HCT116 (cell line): Measurements from ENCODE around the gene NLGN2. TPM values are rescaled to one million over a fixed set of nuclear protein-coding genes. Genes with fewer than 3 reads are reported as not detected.

ENCODE experiments used
- ATAC-seq: fragments of 200-7000 bp; cut with Tn5 transposase; 2 replicates; pipeline ENCODE4 v1.9.1; 2020; ENCODE audit warnings: mild to moderate bottlenecking, moderate library complexity
- BruUV-seq: library from RNA; stranded (reverse); fragments of 400-500 nt; replicated peaks from 2 replicates; lab custom pipeline; 2021; lab: Mats Ljungman, UMichigan
- CTCF ChIA-PET: fragments of 300-600 bp; sonication (Branson Sonifier 250); formaldehyde crosslinking; loops from one replicate; lab custom pipeline; 2021; ENCODE audit warnings: antibody characterized with exemption; lab: Charles Lee
- POLR2A ChIA-PET: fragments of 300-600, 350-600 bp; sonication (Branson Sonifier 250); formaldehyde crosslinking; loops from one replicate; lab custom pipeline; 2021; ENCODE audit warnings: antibody characterized with exemption; lab: Charles Lee
- RAD21 ChIA-PET, 2 experiments: fragments of 300-600 bp; sonication (Branson Sonifier 250); formaldehyde crosslinking; loops; one replicate each; lab custom pipeline; 2023; ENCODE audit warnings: low total read pairs in 2 of 2; ENCODE audit not compliant: uncharacterized antibody in 2 of 2, unreplicated experiment in 2 of 2, low non-redundant PET in 1 of 2; lab: Charles Lee
- DNase-seq: peaks from one replicate; pipeline ENCODE4 v3.0.0-alpha.2; 2010; ENCODE audit warnings: low read depth, low spot score
- H2AFZ ChIP-seq: fragments of 200-600 bp; shearing (Covaris generic), sonication (generic); 2 replicates; pipeline ENCODE4 v1.6.1; 2017; ENCODE audit warnings: low read depth, mixed run types, mixed read lengths, antibody characterized with exemption, low read length; ENCODE audit not compliant: poor library complexity, severe bottlenecking
- H3K27ac ChIP-seq: 2 replicates; pipeline ENCODE4 v1.5.1; 2012; ENCODE audit warnings: low read depth, low read length
- H3K27me3 ChIP-seq: fragments of 200-600 bp; sonication (generic); 2 replicates; pipeline ENCODE4 v1.6.1; 2016; ENCODE audit warnings: mixed run types, low read length, mixed read lengths; ENCODE audit not compliant: insufficient read depth
- H3K36me3 ChIP-seq, 2 experiments: fragments of 200-500 bp in 1 of 2; fragments of 200-600 bp in 1 of 2; sonication (Bioruptor generic) in 1 of 2; sonication (generic) in 1 of 2; 2 replicates each; pipeline versions ENCODE4 v1.5.1 to v1.6.1; 2014 to 2016; ENCODE audit warnings: low read length in 2 of 2, inconsistent platforms in 1 of 2, mixed read lengths in 1 of 2, mixed run types in 1 of 2; ENCODE audit not compliant: insufficient read depth in 2 of 2, control insufficient read depth in 1 of 2
- H3K4me1 ChIP-seq, 2 experiments: fragments of 200-600 bp in 1 of 2; sonication (generic) in 1 of 2; 2 replicates each; pipeline versions ENCODE4 v1.5.1 to v1.6.1; 2012 to 2017; ENCODE audit warnings: low read length in 2 of 2, inconsistent platforms in 1 of 2, mild to moderate bottlenecking in 1 of 2, mixed read lengths in 1 of 2, mixed run types in 1 of 2, moderate library complexity in 1 of 2; ENCODE audit not compliant: insufficient read depth in 2 of 2, control insufficient read depth in 1 of 2
- H3K4me2 ChIP-seq: fragments of 200-600 bp; sonication (generic); 2 replicates; pipeline ENCODE4 v1.6.1; 2017; ENCODE audit warnings: mixed run types, low read length, mixed read lengths
- H3K4me3 ChIP-seq, 2 experiments: fragments of 200-600 bp in 1 of 2; sonication (generic) in 1 of 2; replicated peaks in 1 of 2; 2 replicates each; pipeline ENCODE4 v1.5.1; 2011 to 2016; ENCODE audit warnings: low read length in 2 of 2, control low read depth in 1 of 2, low read depth in 1 of 2, mild to moderate bottlenecking in 1 of 2, mixed read lengths in 1 of 2, mixed run types in 1 of 2
- H3K79me2 ChIP-seq: fragments of 200-600 bp; sonication (generic); 2 replicates; pipeline ENCODE4 v1.6.1; 2017; ENCODE audit warnings: mild to moderate bottlenecking, mixed run types, low read length, moderate library complexity, mixed read lengths; ENCODE audit not compliant: insufficient read depth
- H3K9ac ChIP-seq: fragments of 200-600 bp; sonication (generic); 2 replicates; pipeline ENCODE4 v1.6.1; 2016; ENCODE audit warnings: low read length, mixed read lengths
- H3K9me2 ChIP-seq: fragments of 200-600 bp; sonication (generic), shearing (Covaris generic); 2 replicates; pipeline ENCODE4 v1.6.1; 2017; ENCODE audit warnings: mixed run types, mild to moderate bottlenecking, moderate library complexity; ENCODE audit not compliant: insufficient read depth
- H3K9me3 ChIP-seq, 2 experiments: fragments of 200-500 bp in 1 of 2; fragments of 200-600 bp in 1 of 2; sonication (Bioruptor generic) in 1 of 2; sonication (generic) in 1 of 2; 2 replicates each; pipeline ENCODE4 v1.6.1; 2014 to 2017; ENCODE audit warnings: low read length in 2 of 2, mixed read lengths in 2 of 2, inconsistent platforms in 1 of 2, low read depth in 1 of 2, mild to moderate bottlenecking in 1 of 2, mixed run types in 1 of 2, moderate library complexity in 1 of 2; ENCODE audit not compliant: control insufficient read depth in 1 of 2, insufficient read depth in 1 of 2
- H4K20me1 ChIP-seq: fragments of 200-600 bp; sonication (generic), shearing (Covaris generic); 2 replicates; pipeline ENCODE4 v1.6.1; 2017; ENCODE audit warnings: mixed run types, mild to moderate bottlenecking, moderate library complexity; ENCODE audit not compliant: insufficient read depth
- CBX3 ChIP-seq: IDR thresholded peaks from 2 replicates; pipeline ENCODE4 v1.6.1; 2012; ENCODE audit warnings: low read depth
- CEBPB ChIP-seq: IDR thresholded peaks from 2 replicates; pipeline ENCODE4 v1.6.1; 2012; ENCODE audit warnings: low read depth
- EGR1 ChIP-seq: IDR thresholded peaks from 2 replicates; pipeline ENCODE4 v1.6.1; 2012; ENCODE audit warnings: low read depth
- EZH2 ChIP-seq: fragments of 200-600 bp; sonication (generic); IDR thresholded peaks from 2 replicates; pipeline ENCODE4 v1.6.1; 2017; ENCODE audit warnings: antibody characterized with exemption, mixed run types
- EZH2phosphoT487 ChIP-seq: fragments of 200-600 bp; IDR thresholded peaks from 2 replicates; pipeline ENCODE4 v1.6.1; 2018; ENCODE audit warnings: antibody characterized with exemption, borderline replicate concordance
- FOSL1 ChIP-seq: IDR thresholded peaks from 2 replicates; pipeline ENCODE4 v1.6.1; 2012; ENCODE audit warnings: low read depth
- POLR2A ChIP-seq: IDR thresholded peaks from 2 replicates; pipeline ENCODE4 v1.7.0; 2011; ENCODE audit warnings: borderline replicate concordance; ENCODE audit not compliant: insufficient read depth, insufficient read length; ENCODE audit errors: extremely low read depth
- POLR2AphosphoS5 ChIP-seq: IDR thresholded peaks from 2 replicates; pipeline ENCODE4 v1.6.1; 2011; ENCODE audit warnings: mild to moderate bottlenecking, low read depth, low read length, moderate library complexity
- RAD21 ChIP-seq: IDR thresholded peaks from 2 replicates; pipeline ENCODE4 v1.6.1; 2012; ENCODE audit warnings: low read depth, mild to moderate bottlenecking
- SIN3A ChIP-seq: IDR thresholded peaks from 2 replicates; pipeline ENCODE4 v1.6.1; 2012; ENCODE audit warnings: low read depth
- SP1 ChIP-seq: IDR thresholded peaks from 2 replicates; pipeline ENCODE4 v1.6.1; 2012; ENCODE audit warnings: low read depth
- SRF ChIP-seq: IDR thresholded peaks from 2 replicates; pipeline ENCODE4 v1.6.1; 2012; ENCODE audit warnings: low read depth
- TCF7L2 ChIP-seq: IDR thresholded peaks from 2 replicates; pipeline ENCODE4 v1.7.0; 2011; ENCODE audit warnings: borderline replicate concordance, inconsistent platforms; ENCODE audit not compliant: insufficient read depth, insufficient read length; ENCODE audit errors: extremely low read depth
- ZFX ChIP-seq: fragments of 450-650 bp; IDR thresholded peaks from 2 replicates; pipeline ENCODE4 v1.6.1; 2017
- ZNF274 ChIP-seq: fragments of 200-500 bp; sonication (Bioruptor generic); IDR thresholded peaks from 2 replicates; pipeline ENCODE4 v1.6.1; 2014; ENCODE audit warnings: mild to moderate bottlenecking, low read depth, low read length, inconsistent platforms
- intact Hi-C: fragments of 100-400 bp; cut with micrococcal nuclease; formaldehyde crosslinking; loops from 2 replicates; pipeline ENCODE4 v1.10.0; 2022
- total RNA-seq: library from RNA; stranded (reverse); gene quantifications from one replicate; pipeline ENCODE4 v1.2.1, GENCODE V29; 2021; ENCODE audit not compliant: unreplicated experiment
- TF ChIP-seq, protein P1 (sequence below): IDR thresholded peaks from 2 replicates; pipeline ENCODE4 v1.6.1; 2012
- TF ChIP-seq, protein P2 (sequence below): IDR thresholded peaks from 2 replicates; pipeline ENCODE4 v1.6.1; 2012; ENCODE audit warnings: low read depth
- TF ChIP-seq, protein P3 (sequence below): IDR thresholded peaks from 2 replicates; pipeline ENCODE4 v1.6.1; 2011; ENCODE audit warnings: mild to moderate bottlenecking, low read length, moderate library complexity; ENCODE audit not compliant: insufficient replicate concordance; ENCODE audit errors: extremely low read depth
- TF ChIP-seq, protein P4 (sequence below): IDR thresholded peaks from 2 replicates; pipeline ENCODE4 v1.6.1; 2012

Gene NLGN2
- total RNA-seq, 1 experiment from 2014 or later = 60.5 TPM

DNA sequence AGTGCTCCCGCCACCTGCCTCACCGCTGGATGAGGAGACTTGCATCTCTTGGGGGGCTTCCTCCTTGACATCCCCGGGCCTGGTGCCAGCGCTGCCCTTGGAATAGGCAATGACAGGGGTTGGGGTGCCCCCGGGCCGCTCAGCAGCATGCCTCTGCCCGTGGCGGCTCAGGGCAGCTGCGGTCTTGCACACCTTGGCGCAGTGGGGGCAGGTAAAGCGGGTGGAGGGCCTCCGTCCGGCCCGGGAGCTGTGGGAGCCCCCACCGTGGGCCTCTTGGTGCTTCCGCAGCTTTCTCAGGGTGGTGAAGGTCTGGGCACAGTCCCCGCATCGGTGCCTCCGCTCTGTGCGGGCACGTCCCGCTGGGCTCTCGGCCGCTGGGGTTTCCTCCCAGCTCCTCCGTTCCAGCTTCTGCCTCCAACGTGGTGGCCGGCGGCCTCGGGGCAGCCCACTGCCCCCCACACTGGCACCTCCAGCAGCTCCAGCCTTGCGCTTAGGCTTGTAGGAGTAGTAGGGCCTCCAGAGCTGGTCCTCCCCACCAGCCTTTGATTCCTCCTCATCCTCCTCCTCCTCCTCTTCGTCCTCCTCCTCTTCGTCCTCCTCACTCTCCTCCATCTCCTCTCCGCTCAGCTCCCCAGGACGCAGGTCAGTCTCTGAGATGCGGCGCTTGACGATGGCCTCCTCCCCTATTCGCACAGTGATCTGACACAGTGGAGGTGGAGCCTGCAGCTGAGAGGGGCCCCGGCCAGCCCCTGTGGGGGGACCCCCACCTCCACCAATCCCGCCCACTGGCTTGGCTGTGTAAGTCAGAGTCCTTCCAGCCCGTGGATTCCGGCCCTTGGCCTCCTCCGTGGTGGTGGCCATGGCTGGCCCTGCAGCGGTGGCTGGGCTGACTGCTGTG, 55.1 kb downstream of the NLGN2 start:
- ChIA-PET CTCF (no interaction called here), POLR2A (no interaction called here), RAD21 (no interaction called here)
- Histone ChIP-seq H3K9ac (no peak overlapping the region), H3K27ac (no peak overlapping the region), H3K4me1 (peaks cover 0 to 10% of the 10 kb centered on the region in 2 experiments; a peak in 2 of 4 replicates), H2AFZ (no peak overlapping the region), H3K36me3 (no peaks in the 10 kb centered on the region; a peak in 2 of 4 replicates), H3K4me3 (no peak overlapping the region), H3K9me3 (no peaks in the 10 kb centered on the region), H3K9me2 (no peaks in the 10 kb centered on the region), H3K4me2 (no peak overlapping the region), H4K20me1 (no peaks in the 10 kb centered on the region), H3K27me3 (no peaks in the 10 kb centered on the region), H3K79me2 (no peaks in the 10 kb centered on the region)
- ATAC-seq = no peak
- TF ChIP-seq EZH2phosphoT487 (no peak), SRF (no peak), SP1 (no peak), POLR2AphosphoS5 (no peak), TCF7L2 (no peak), EZH2 (no peak), POLR2A (no peak), RAD21 (no peak), SIN3A (no peak), ZNF274 (no peak), EGR1 (no peak), FOSL1 (no peak), CEBPB (no peak), ZFX (no peak), CBX3 (no peak)
- TF ChIP-seq, protein P1, sequence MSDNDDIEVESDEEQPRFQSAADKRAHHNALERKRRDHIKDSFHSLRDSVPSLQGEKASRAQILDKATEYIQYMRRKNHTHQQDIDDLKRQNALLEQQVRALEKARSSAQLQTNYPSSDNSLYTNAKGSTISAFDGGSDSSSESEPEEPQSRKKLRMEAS = no peak
- TF ChIP-seq, protein P2, sequence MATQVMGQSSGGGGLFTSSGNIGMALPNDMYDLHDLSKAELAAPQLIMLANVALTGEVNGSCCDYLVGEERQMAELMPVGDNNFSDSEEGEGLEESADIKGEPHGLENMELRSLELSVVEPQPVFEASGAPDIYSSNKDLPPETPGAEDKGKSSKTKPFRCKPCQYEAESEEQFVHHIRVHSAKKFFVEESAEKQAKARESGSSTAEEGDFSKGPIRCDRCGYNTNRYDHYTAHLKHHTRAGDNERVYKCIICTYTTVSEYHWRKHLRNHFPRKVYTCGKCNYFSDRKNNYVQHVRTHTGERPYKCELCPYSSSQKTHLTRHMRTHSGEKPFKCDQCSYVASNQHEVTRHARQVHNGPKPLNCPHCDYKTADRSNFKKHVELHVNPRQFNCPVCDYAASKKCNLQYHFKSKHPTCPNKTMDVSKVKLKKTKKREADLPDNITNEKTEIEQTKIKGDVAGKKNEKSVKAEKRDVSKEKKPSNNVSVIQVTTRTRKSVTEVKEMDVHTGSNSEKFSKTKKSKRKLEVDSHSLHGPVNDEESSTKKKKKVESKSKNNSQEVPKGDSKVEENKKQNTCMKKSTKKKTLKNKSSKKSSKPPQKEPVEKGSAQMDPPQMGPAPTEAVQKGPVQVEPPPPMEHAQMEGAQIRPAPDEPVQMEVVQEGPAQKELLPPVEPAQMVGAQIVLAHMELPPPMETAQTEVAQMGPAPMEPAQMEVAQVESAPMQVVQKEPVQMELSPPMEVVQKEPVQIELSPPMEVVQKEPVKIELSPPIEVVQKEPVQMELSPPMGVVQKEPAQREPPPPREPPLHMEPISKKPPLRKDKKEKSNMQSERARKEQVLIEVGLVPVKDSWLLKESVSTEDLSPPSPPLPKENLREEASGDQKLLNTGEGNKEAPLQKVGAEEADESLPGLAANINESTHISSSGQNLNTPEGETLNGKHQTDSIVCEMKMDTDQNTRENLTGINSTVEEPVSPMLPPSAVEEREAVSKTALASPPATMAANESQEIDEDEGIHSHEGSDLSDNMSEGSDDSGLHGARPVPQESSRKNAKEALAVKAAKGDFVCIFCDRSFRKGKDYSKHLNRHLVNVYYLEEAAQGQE = no peak
- TF ChIP-seq, protein P3, sequence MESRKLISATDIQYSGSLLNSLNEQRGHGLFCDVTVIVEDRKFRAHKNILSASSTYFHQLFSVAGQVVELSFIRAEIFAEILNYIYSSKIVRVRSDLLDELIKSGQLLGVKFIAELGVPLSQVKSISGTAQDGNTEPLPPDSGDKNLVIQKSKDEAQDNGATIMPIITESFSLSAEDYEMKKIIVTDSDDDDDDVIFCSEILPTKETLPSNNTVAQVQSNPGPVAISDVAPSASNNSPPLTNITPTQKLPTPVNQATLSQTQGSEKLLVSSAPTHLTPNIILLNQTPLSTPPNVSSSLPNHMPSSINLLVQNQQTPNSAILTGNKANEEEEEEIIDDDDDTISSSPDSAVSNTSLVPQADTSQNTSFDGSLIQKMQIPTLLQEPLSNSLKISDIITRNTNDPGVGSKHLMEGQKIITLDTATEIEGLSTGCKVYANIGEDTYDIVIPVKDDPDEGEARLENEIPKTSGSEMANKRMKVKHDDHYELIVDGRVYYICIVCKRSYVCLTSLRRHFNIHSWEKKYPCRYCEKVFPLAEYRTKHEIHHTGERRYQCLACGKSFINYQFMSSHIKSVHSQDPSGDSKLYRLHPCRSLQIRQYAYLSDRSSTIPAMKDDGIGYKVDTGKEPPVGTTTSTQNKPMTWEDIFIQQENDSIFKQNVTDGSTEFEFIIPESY = no peak
- TF ChIP-seq, protein P4, sequence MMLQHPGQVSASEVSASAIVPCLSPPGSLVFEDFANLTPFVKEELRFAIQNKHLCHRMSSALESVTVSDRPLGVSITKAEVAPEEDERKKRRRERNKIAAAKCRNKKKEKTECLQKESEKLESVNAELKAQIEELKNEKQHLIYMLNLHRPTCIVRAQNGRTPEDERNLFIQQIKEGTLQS = no peak
- no peak for DNase-seq
- no TSS peak for BruUV-seq
- intact Hi-C loops = no loop called here
